Measurements from ENCODE around the gene MAMLD1. TPM values are rescaled to one million over a fixed set of nuclear protein-coding genes. Genes with fewer than 3 reads are reported as not detected.

Gene MAMLD1
- total RNA-seq, 1 donor from 2014 or later: 0.25 TPM

DNA sequence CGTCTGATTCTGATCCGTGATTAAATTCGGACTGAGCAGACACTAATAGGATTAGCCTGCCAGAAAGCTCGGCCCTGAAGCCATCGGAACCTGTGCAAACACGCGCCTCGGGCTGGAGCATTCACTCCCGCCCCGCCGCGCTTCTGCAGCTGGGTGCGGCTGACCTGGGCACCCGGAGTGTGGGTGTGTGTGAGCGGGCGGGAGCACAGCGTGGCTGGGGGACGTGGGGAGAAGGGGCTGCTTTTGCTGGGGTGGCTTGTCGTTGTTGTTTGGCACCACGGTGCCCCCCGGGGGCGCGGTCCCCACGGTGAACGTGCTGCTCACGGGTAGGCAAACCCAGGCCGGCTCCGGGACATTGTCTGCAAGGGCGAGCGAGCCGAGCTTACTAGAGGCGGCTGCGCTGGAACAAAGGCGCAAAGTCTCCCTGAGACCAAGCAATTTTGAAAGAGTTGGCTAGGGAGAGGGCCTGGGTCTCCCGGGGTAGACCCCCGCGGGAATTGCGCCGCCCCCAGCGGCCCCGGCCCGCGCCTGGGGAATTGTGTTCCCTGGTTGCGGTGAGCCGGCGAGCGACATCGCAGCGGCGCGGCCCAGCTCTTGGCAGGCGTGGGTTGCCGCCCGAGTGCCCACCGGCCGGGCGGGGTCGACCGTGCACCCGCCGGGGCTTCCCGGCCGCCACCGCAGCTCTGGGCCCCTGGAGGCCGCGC is 1.4 kb downstream of the MAMLD1 start:
- Mint-ChIP-seq H3K36me3 (ENCODE audit: unreplicated experiment) (no peaks in the 10 kb centered on the region), H3K9me3 (ENCODE audit: unreplicated experiment) (peaks cover 5% of the 10 kb centered on the region), H3K4me1 (ENCODE audit: low read depth, unreplicated experiment) (peaks cover 5% of the 10 kb centered on the region), H3K27me3 (ENCODE audit: unreplicated experiment) (peaks cover 7% of the 10 kb centered on the region), H3K4me3 (ENCODE audit: unreplicated experiment) (peak overlapping the region; percentile 46), H3K27ac (ENCODE audit: unreplicated experiment) (no peak overlapping the region)
- TF ChIP-seq, protein P1, sequence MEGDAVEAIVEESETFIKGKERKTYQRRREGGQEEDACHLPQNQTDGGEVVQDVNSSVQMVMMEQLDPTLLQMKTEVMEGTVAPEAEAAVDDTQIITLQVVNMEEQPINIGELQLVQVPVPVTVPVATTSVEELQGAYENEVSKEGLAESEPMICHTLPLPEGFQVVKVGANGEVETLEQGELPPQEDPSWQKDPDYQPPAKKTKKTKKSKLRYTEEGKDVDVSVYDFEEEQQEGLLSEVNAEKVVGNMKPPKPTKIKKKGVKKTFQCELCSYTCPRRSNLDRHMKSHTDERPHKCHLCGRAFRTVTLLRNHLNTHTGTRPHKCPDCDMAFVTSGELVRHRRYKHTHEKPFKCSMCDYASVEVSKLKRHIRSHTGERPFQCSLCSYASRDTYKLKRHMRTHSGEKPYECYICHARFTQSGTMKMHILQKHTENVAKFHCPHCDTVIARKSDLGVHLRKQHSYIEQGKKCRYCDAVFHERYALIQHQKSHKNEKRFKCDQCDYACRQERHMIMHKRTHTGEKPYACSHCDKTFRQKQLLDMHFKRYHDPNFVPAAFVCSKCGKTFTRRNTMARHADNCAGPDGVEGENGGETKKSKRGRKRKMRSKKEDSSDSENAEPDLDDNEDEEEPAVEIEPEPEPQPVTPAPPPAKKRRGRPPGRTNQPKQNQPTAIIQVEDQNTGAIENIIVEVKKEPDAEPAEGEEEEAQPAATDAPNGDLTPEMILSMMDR (IDR thresholded peaks at IDR 0.05; ENCODE audit: partially characterized antibody, unreplicated experiment): no peak
- peak; percentile 28 for DNase-seq

DNA sequence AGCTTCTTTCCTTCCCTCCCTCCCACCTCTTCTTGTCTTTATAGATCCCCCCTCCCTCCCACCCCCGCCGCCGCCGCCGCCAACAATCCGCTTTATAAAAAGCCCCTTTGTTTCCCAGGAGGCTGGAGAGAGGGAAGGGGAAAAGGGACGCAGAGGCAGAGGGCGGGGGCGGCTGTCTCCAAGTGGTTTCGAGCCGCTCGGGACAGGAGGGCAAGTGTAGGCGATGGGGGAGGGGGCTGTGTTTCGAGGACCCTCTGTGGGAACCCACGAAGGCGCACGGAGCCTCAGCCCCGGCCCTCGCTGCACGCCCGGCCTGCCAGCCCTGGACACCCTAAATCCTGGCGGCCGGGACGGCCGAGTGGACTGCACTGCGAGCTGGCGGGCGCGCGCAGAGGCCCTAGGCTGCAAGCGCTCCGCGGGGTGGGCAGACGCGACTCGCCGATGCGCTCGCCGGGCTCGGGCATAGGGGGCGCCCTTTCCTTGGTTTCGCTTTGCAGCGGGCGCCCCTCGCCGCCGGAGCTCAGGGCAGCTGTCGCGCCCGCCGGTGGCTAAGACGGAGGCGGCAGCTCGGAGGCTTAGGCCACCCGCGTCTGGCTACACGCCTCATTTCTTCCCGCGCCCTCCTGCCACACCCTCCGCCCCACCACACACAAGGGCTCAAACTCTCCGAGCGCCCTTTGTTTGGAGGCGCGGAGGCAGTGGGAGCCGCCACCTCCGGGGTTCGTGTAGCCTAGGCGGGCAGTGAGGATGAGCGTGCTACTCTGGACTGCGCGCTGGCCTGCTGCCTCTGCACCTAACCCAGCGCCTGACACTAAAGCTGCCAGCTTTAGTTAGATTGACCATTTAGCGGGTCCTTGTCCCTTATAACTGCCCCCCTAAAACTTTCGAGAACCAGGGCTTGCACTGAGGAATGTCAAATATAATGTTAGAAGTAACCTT is 2.2 kb downstream of the MAMLD1 start:
- TF ChIP-seq, protein P1 (IDR thresholded peaks at IDR 0.05; ENCODE audit: partially characterized antibody, unreplicated experiment): peak; percentile 78
- Mint-ChIP-seq H3K27me3 (ENCODE audit: unreplicated experiment) (peaks cover 6% of the 10 kb centered on the region), H3K36me3 (ENCODE audit: unreplicated experiment) (no peaks in the 10 kb centered on the region), H3K9me3 (ENCODE audit: unreplicated experiment) (peaks cover 5% of the 10 kb centered on the region), H3K27ac (ENCODE audit: unreplicated experiment) (no peak overlapping the region), H3K4me1 (ENCODE audit: low read depth, unreplicated experiment) (peaks cover 5% of the 10 kb centered on the region), H3K4me3 (ENCODE audit: unreplicated experiment) (peak overlapping the region; percentile 78)
- peak; percentile 85 for DNase-seq

DNA sequence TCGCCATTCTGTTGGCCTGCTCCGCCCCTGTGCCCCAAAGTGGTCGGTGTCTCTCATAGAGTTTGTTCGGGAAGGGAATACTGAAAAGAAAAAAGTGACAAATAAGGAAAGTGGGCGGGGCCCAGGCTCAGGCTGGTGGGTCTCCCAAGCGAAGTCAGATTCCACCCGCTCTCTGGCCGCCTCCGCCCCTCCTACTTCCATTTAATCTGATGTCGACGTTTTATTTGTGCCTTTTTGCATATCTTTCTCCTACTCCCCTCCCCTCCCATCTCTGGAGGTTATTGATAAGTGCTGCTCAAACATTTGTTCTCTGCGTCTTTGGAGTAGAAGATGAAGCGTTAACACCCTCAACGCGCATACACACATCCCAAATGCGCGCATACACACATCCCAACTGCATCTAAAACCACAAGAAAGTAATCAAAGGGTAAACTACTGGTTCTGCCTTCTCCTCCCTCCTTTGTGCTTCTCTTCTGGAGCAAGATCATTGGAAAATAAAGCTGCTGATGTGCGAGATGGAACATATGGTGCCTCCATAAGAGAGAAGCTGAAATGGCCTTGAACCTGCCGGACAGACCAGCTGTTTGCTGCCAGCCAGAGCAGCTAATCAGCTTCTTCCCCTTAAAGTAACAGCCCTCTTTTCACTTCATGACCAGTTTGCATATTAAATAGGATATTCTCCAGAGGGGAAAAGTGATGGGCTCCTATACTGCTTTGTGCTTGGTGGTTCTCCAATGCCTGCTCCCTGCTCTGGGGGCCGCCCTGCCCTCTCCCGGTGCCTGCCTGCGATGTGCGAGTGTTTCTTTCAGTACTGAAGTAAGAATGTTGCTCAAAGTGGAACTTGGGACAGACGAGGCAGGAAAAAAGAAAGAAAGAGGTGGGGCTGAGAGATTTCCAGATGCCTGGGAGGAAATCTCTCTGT is 3.1 kb downstream of the MAMLD1 start:
- TF ChIP-seq, protein P1 (IDR thresholded peaks at IDR 0.05; ENCODE audit: partially characterized antibody, unreplicated experiment): no peak
- peak; percentile 47 for DNase-seq
- H3K9me3 Mint-ChIP-seq (ENCODE audit: unreplicated experiment): peaks cover 4% of the 10 kb centered on the region
- H3K4me3 Mint-ChIP-seq (ENCODE audit: unreplicated experiment): peak overlapping the region; percentile 78
- H3K27ac Mint-ChIP-seq (ENCODE audit: unreplicated experiment): peak overlapping the region; percentile 77
- peaks cover 5% of the 10 kb centered on the region for H3K27me3 Mint-ChIP-seq (ENCODE audit: unreplicated experiment)
- peaks cover 5% of the 10 kb centered on the region for H3K4me1 Mint-ChIP-seq (ENCODE audit: low read depth, unreplicated experiment)
- no peaks in the 10 kb centered on the region for H3K36me3 Mint-ChIP-seq (ENCODE audit: unreplicated experiment)

DNA sequence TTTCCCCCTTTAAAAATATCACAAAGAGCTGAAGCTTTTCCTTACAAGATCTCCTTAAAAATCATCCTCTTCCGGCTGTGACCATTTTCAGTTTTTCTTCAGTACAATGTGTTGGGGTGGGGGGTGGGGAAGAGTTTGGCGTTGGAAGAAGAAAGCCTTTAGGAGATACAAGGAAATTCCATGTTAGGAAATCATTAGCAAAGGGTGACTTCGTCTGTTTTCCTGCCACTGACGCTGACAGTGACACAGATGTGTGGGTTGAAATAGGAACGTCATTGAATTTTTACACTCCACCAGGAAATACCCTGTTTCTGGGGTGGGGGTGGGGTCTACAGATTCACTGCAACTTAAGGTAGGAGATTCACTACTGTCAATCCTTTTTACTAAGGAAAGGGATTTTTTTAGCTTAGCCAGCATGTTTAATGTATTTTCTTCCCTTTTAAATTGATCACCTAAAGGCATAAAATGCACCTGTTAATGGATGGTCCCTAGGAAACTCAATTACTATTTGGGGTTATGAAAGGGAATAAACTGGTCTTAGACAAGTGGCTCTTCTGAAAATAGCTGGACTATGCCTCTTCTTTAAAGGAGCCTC is 3.9 kb downstream of the MAMLD1 start:
- H3K36me3 Mint-ChIP-seq (ENCODE audit: unreplicated experiment): no peaks in the 10 kb centered on the region
- TF ChIP-seq, protein P1 (IDR thresholded peaks at IDR 0.05; ENCODE audit: partially characterized antibody, unreplicated experiment): no peak
- H3K4me3 Mint-ChIP-seq (ENCODE audit: unreplicated experiment): peak overlapping the region; percentile 78
- H3K4me1 Mint-ChIP-seq (ENCODE audit: low read depth, unreplicated experiment): peaks cover 5% of the 10 kb centered on the region
- no peak for DNase-seq
- no peak overlapping the region for H3K27ac Mint-ChIP-seq (ENCODE audit: unreplicated experiment)
- peaks cover 5% of the 10 kb centered on the region for H3K27me3 Mint-ChIP-seq (ENCODE audit: unreplicated experiment)
- peaks cover 4% of the 10 kb centered on the region for H3K9me3 Mint-ChIP-seq (ENCODE audit: unreplicated experiment)
